ENCODE measurements around the gene AUP1.

AUP1 gene, protein sequence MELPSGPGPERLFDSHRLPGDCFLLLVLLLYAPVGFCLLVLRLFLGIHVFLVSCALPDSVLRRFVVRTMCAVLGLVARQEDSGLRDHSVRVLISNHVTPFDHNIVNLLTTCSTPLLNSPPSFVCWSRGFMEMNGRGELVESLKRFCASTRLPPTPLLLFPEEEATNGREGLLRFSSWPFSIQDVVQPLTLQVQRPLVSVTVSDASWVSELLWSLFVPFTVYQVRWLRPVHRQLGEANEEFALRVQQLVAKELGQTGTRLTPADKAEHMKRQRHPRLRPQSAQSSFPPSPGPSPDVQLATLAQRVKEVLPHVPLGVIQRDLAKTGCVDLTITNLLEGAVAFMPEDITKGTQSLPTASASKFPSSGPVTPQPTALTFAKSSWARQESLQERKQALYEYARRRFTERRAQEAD

GRCh38 chr2:74529357-74530238 lies at the start of gene AUP1, which contains the start of gene HTRA2:
AUP1 (minus strand) TSS chr2:74529706; CDS start chr2:74529629, 77 bp downstream.
HTRA2 (plus strand) TSS chr2:74529933; CDS start chr2:74530007, 74 bp downstream.
- Histone ChIP-seq H3K36me3 (ENCODE audit: insufficient read depth, low read depth, low read length) (peaks cover 61% of the 10 kb centered on the region), H3K4me1 (ENCODE audit: insufficient read depth, low read length) (no peaks in the 10 kb centered on the region), H3K9ac (ENCODE audit: low read depth, low read length) (peak within 1 kb of the TSS; percentile 97), H3K9me3 (ENCODE audit: insufficient read depth, low read depth, low read length) (no peaks in the 10 kb centered on the region), H3K27me3 (ENCODE audit: insufficient read depth, low read length) (peaks cover 6% of the 10 kb centered on the region; the same call in 1 of the 2 replicates), H3K4me3 (ENCODE audit: low read length) (peak within 1 kb of the TSS; percentile 99), H3K27ac (ENCODE audit: low read length) (peak within 1 kb of the TSS; percentile 53)

GRCh38 chr2:74578408-74578807 lies 48.9 kb upstream of the AUP1 start:
- Histone ChIP-seq H3K9ac (ENCODE audit: low read depth, low read length) (no peak overlapping the region), H3K4me1 (ENCODE audit: insufficient read depth, low read length) (no peaks in the 10 kb centered on the region), H3K27ac (ENCODE audit: low read length) (no peak overlapping the region)

GRCh38 chr2:74577448-74577847 lies 47.9 kb upstream of the AUP1 start:
- Histone ChIP-seq H3K27me3 (ENCODE audit: insufficient read depth, low read length) (peaks cover 10% of the 10 kb centered on the region; the same call in 1 of the 2 replicates), H3K4me3 (ENCODE audit: low read length) (no peak overlapping the region), H3K36me3 (ENCODE audit: insufficient read depth, low read depth, low read length) (no peaks in the 10 kb centered on the region), H3K9me3 (ENCODE audit: insufficient read depth, low read depth, low read length) (no peaks in the 10 kb centered on the region), H3K27ac (ENCODE audit: low read length) (no peak overlapping the region), H3K9ac (ENCODE audit: low read depth, low read length) (no peak overlapping the region), H3K4me1 (ENCODE audit: insufficient read depth, low read length) (no peaks in the 10 kb centered on the region)

More at GRCh38 chr2:74578408-74578807, 48.9 kb upstream of the AUP1 start:
- Histone ChIP-seq H3K9me3 (ENCODE audit: insufficient read depth, low read depth, low read length) (no peaks in the 10 kb centered on the region), H3K4me3 (ENCODE audit: low read length) (no peak overlapping the region), H3K27me3 (ENCODE audit: insufficient read depth, low read length) (peaks cover 10% of the 10 kb centered on the region; the same call in 1 of the 2 replicates), H3K36me3 (ENCODE audit: insufficient read depth, low read depth, low read length) (no peaks in the 10 kb centered on the region)

GRCh38 chr2:74576863-74577229 lies 47.3 kb upstream of the AUP1 start:
- Histone ChIP-seq H3K9ac (ENCODE audit: low read depth, low read length) (no peak overlapping the region), H3K9me3 (ENCODE audit: insufficient read depth, low read depth, low read length) (no peaks in the 10 kb centered on the region), H3K36me3 (ENCODE audit: insufficient read depth, low read depth, low read length) (no peaks in the 10 kb centered on the region), H3K4me3 (ENCODE audit: low read length) (no peak overlapping the region), H3K27ac (ENCODE audit: low read length) (no peak overlapping the region), H3K4me1 (ENCODE audit: insufficient read depth, low read length) (no peaks in the 10 kb centered on the region), H3K27me3 (ENCODE audit: insufficient read depth, low read length) (peaks cover 10% of the 10 kb centered on the region; the same call in 1 of the 2 replicates)

GRCh38 chr2:74576211-74576862 lies 46.8 kb upstream of the AUP1 start:
- no peaks in the 10 kb centered on the region for H3K36me3 ChIP-seq (ENCODE audit: insufficient read depth, low read depth, low read length)
- peaks cover 10% of the 10 kb centered on the region; the same call in 1 of the 2 replicates for H3K27me3 ChIP-seq (ENCODE audit: insufficient read depth, low read length)
- no peak overlapping the region for H3K27ac ChIP-seq (ENCODE audit: low read length)
- no peaks in the 10 kb centered on the region for H3K4me1 ChIP-seq (ENCODE audit: insufficient read depth, low read length)
- no peak overlapping the region for H3K4me3 ChIP-seq (ENCODE audit: low read length)
- no peak overlapping the region for H3K9ac ChIP-seq (ENCODE audit: low read depth, low read length)
- no peaks in the 10 kb centered on the region for H3K9me3 ChIP-seq (ENCODE audit: insufficient read depth, low read depth, low read length)

DNA sequence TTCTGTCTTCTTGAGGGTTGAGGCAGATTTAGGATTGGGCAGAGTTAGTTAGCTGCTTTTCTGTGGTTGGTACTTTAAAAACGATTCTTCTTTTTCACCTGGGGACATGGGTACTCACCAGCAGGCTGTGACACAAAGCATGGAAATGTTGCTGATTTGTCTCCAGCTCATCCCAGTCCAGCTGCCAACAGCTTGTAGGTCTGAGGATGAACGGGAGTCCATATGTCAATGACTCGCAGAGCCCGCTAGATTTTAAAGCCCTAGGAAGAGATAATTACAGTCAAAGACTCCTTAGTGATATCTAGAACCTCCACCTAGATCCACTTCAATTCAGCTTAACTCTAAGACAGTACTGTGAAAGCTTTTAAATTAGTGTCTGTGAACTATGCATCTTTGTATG lies 45.8 kb upstream of the AUP1 start:
- Histone ChIP-seq H3K27ac (ENCODE audit: low read length) (no peak overlapping the region), H3K9ac (ENCODE audit: low read depth, low read length) (no peak overlapping the region), H3K4me3 (ENCODE audit: low read length) (no peak overlapping the region), H3K4me1 (ENCODE audit: insufficient read depth, low read length) (no peaks in the 10 kb centered on the region), H3K36me3 (ENCODE audit: insufficient read depth, low read depth, low read length) (no peaks in the 10 kb centered on the region), H3K9me3 (ENCODE audit: insufficient read depth, low read depth, low read length) (no peaks in the 10 kb centered on the region), H3K27me3 (ENCODE audit: insufficient read depth, low read length) (peaks cover 10% of the 10 kb centered on the region; the same call in 1 of the 2 replicates)

GRCh38 chr2:74573747-74574562 lies 44.4 kb upstream of the AUP1 start:
- no peaks in the 10 kb centered on the region for H3K4me1 ChIP-seq (ENCODE audit: insufficient read depth, low read length)
- peaks cover 10% of the 10 kb centered on the region; the same call in 1 of the 2 replicates for H3K27me3 ChIP-seq (ENCODE audit: insufficient read depth, low read length)
- H3K27ac ChIP-seq (ENCODE audit: low read length): no peak overlapping the region
- no peaks in the 10 kb centered on the region for H3K36me3 ChIP-seq (ENCODE audit: insufficient read depth, low read depth, low read length)
- no peak overlapping the region for H3K9ac ChIP-seq (ENCODE audit: low read depth, low read length)
- no peaks in the 10 kb centered on the region for H3K9me3 ChIP-seq (ENCODE audit: insufficient read depth, low read depth, low read length)
- no peak overlapping the region for H3K4me3 ChIP-seq (ENCODE audit: low read length)

- Histone ChIP-seq H3K9me3 (ENCODE audit: insufficient read depth, low read depth, low read length) (no peaks in the 10 kb centered on the region), H3K9ac (ENCODE audit: low read depth, low read length) (no peak overlapping the region), H3K27ac (ENCODE audit: low read length) (no peak overlapping the region), H3K36me3 (ENCODE audit: insufficient read depth, low read depth, low read length) (no peaks in the 10 kb centered on the region), H3K4me1 (ENCODE audit: insufficient read depth, low read length) (no peaks in the 10 kb centered on the region), H3K27me3 (ENCODE audit: insufficient read depth, low read length) (peaks cover 19% of the 10 kb centered on the region; the same call in 1 of the 2 replicates), H3K4me3 (ENCODE audit: low read length) (no peak overlapping the region)
Observed at GRCh38 chr2:74572178-74572925, 42.8 kb upstream of the AUP1 start.

- no peaks in the 10 kb centered on the region for H3K4me1 ChIP-seq (ENCODE audit: insufficient read depth, low read length)
- H3K4me3 ChIP-seq (ENCODE audit: low read length): no peak overlapping the region
- peaks cover 16% of the 10 kb centered on the region; the same call in 1 of the 2 replicates for H3K27me3 ChIP-seq (ENCODE audit: insufficient read depth, low read length)
- no peak overlapping the region for H3K9ac ChIP-seq (ENCODE audit: low read depth, low read length)
- H3K9me3 ChIP-seq (ENCODE audit: insufficient read depth, low read depth, low read length): no peaks in the 10 kb centered on the region
- no peaks in the 10 kb centered on the region for H3K36me3 ChIP-seq (ENCODE audit: insufficient read depth, low read depth, low read length)
- no peak overlapping the region for H3K27ac ChIP-seq (ENCODE audit: low read length)
Observed at GRCh38 chr2:74571058-74571457, 41.6 kb upstream of the AUP1 start.

- H3K27ac ChIP-seq (ENCODE audit: low read length): no peak overlapping the region
- no peak overlapping the region for H3K4me3 ChIP-seq (ENCODE audit: low read length)
- H3K4me1 ChIP-seq (ENCODE audit: insufficient read depth, low read length): no peaks in the 10 kb centered on the region
- H3K9ac ChIP-seq (ENCODE audit: low read depth, low read length): no peak overlapping the region
- H3K36me3 ChIP-seq (ENCODE audit: insufficient read depth, low read depth, low read length): no peaks in the 10 kb centered on the region
- peaks cover 12% of the 10 kb centered on the region; the same call in 1 of the 2 replicates for H3K27me3 ChIP-seq (ENCODE audit: insufficient read depth, low read length)
- no peaks in the 10 kb centered on the region for H3K9me3 ChIP-seq (ENCODE audit: insufficient read depth, low read depth, low read length)
Observed at GRCh38 chr2:74569686-74570085, 40.2 kb upstream of the AUP1 start.
